GM18505 (cell line): ENCODE data around the gene COPB2.
"Not testable (repeated sequence)": the region's sequence is repeated elsewhere in the genome, so short reads cannot be mapped to it uniquely, and the experiment has no call there.

ENCODE experiments used
- ATAC-seq: cut with Tn5 transposase; IDR thresholded peaks from one replicate; pipeline ENCODE4 v1.9.1; 2021; ENCODE audit not compliant: unreplicated experiment
- POLR2A ChIP-seq: IDR thresholded peaks from 4 replicates; pipeline ENCODE4 v1.6.1; 2011; ENCODE audit warnings: borderline replicate concordance; ENCODE audit not compliant: insufficient read depth, insufficient read length; ENCODE audit errors: extremely low read depth

The COPB2 gene

DNA sequence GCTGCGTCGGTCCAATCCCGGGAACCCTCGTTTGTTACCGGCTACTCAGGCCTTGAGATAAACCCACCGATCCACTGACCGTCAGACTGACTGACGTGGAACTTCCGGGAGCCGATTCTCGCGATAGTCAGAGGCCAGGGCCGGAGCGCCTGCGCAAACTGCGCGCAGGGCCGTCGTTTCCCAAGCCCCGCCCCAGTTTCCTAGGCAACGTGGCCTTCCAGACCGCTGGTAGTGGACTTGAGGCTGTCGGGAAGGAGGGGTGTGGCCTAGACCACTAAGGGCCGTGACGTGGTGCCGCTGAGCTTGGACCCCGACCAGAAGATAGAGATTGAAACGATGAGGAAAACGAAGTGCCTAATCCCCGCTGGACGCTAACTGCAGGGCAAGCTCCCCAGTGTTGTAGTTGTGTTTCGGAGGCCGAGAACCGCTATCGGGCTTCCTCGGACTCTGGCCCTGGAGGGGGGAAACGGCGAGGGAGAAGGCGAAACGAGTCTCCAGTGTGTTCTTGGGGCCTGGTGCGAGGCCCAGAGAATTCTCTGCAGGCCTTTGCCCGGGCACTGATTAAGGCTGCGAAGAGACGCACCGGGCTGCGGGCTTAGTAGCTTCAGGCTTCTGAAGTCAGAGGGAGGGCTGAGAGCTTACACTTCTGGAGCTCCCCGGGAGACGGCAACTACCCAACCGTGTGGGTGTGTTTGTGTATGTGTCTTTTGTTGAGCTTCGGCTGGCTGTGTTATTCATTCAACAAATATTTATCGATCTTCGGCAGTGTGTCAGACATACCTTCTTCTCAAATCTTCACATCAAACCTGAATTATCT is at the start of gene COPB2:
Gene COPB2, minus strand, starts transcription at position 96 of the 817 bp plus-strand sequence. CDS start 97 bp downstream, outside the sequence.
- peak; percentile 97 for ATAC-seq
- peak; percentile 85 for TF ChIP-seq POLR2A

- ATAC-seq, result no peak
- no peak for TF ChIP-seq POLR2A
Observed at GRCh38 chr3:139434764-139435307, 45.4 kb upstream of the COPB2 start.

GRCh38 chr3:139434228-139434627 is 44.8 kb upstream of the COPB2 start:
- ATAC-seq, result no peak
- TF ChIP-seq POLR2A, result no peak

GRCh38 chr3:139433089-139433488 is 43.6 kb upstream of the COPB2 start:
- no peak for TF ChIP-seq POLR2A
- no peak for ATAC-seq

DNA sequence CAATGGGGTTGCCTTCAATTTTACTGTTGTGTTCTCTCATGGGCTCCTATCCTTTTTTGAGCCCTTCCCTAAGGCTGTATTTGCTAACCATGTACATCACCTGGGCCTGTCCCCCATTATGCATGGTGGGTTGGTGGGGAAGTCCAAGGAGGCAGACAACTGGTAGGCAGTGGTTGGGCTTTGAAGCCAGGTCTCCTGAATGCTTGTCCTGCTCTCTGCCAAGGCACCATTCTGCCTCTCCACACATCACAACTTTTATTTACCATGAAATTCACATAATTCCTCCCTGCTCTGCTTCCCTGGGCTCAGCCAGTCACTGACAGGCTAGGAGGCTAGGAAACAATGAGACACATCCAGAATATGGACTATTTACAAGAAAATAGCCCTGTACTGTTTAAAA is 41.0 kb upstream of the COPB2 start:
- TF ChIP-seq POLR2A, result no peak

GRCh38 chr3:139427283-139428060 is 38.0 kb upstream of the COPB2 start:
- peak; percentile 80 for ATAC-seq

More for the DNA sequence above, 41.0 kb upstream of the COPB2 start:
- ATAC-seq, result no peak

DNA sequence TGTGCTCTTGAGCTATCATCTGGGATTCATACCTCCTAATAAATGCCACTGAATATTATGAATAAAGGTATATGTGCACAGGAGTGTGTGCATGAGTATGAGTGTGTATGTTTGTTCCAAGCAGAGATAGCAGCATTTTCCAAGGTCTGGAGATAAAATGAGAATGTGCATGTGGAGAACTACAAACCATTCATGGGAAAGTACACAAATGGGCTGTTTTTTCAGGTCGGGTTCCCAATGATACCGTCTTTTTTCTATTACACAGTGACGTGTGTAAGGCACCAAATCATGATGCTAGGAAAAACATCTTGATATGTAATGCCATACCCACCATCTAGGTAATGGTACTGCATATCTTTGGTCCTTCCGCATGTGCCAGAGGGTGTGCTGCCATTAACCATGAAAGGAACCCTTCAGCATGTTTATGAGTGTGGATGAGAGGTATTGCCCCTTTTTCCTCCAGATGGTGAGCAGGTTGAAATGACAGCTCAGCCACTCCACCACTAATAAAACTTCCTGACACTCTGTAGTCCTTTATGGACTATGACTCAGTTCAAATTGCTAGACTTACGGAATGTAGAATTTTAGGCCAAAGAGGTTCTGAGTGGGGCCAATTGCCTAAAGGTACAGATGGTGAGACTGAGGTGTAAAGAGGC is 36.4 kb upstream of the COPB2 start:
- TF ChIP-seq POLR2A, result no peak
- no peak for ATAC-seq

More at GRCh38 chr3:139427283-139428060, 38.0 kb upstream of the COPB2 start:
- no peak for TF ChIP-seq POLR2A

GRCh38 chr3:139423232-139423631 is 33.8 kb upstream of the COPB2 start:
- ATAC-seq, result no peak
- no peak for TF ChIP-seq POLR2A

DNA sequence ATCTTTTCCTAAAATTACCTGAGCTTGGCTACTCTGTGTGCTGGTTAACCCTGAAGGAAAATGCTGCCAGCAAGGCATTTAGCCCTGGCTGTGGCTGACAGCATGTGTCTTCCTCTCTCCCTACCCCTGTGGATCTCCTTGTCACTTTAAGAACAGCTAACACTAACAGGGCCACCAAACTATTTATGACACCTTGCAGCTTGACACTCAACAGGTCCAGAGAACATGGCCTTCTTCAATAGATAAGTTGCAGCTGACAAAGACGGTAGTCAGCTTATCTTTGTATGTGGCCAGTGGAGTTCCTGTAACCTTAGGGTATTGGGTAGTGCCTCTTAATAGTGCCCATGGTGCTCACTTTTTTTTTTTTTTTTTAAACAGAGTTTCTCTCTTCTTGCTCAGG is 32.0 kb upstream of the COPB2 start:
- no peak for ATAC-seq
- no peak for TF ChIP-seq POLR2A

- no peak for ATAC-seq
- TF ChIP-seq POLR2A, result no peak
Observed at GRCh38 chr3:139421040-139421439, 31.6 kb upstream of the COPB2 start.

DNA sequence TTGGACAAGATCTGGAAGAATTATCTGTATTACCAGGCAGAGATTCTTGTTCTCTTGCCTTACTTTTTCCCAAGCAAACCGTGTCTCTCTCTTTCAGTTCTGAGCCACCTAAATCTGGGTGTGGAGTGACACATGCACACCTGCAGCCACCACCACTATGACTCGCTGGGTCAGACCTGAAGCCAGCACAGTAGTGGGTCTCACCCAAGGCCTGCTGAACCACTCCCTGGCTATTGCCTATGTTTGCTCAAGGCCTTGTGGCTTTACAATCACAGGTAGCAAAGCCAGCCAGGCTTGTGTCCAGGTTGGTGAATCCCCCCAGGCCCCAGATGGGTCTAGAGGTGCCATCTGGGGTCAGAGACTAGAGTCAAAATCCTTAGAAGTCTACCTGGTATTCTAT is 28.7 kb upstream of the COPB2 start:
- no peak for TF ChIP-seq POLR2A
- no peak for ATAC-seq

DNA sequence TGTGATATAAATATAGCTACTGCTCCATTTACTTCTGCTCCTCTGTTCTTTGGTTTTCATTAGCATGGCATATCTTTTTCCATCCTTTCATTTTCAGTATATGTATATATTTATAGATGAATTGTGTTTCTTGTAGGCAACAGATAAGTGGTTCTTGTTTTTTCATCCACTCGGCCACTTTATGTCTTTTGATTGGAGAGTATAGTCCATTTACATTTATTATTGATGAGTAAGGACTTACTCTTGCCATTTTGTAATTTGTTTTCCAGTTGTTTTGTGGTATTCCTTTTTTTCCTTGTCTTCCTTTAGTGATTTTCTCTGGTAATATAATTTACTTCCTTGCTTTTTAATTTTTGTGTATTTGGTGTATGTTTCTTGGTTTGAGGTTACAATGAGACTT is 26.8 kb upstream of the COPB2 start:
- no peak for TF ChIP-seq POLR2A
- no peak for ATAC-seq

DNA sequence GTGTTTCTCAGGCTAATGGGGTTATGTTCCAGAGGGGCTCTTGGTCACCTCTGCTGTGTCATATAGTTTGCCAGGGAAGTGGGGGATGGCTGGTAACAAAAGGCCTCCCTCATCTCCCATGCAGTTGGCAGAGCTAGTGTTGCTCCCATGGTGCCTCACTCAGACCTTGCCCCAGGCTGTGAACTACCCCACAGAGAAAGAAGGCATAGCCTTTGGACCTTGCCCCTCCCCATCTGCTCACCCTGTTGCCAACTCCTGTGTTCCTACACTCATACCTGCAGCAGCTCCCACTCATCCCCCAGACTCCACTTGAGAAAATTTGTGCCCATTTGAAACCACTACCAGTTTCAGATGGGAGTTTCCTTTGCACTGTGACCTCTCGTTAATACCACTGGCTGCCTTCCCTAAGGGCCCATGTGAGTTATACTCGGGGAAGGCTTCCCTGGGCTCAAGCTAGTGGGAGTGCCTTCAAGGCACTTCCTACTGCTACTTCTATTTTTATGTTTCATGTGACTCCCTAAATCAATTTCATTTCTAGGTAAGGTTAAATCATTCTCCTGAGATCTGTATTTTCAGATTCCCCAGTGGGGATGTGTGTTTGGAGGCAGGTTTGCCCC is 25.3 kb upstream of the COPB2 start:
- TF ChIP-seq POLR2A, result no peak
- no peak for ATAC-seq

DNA sequence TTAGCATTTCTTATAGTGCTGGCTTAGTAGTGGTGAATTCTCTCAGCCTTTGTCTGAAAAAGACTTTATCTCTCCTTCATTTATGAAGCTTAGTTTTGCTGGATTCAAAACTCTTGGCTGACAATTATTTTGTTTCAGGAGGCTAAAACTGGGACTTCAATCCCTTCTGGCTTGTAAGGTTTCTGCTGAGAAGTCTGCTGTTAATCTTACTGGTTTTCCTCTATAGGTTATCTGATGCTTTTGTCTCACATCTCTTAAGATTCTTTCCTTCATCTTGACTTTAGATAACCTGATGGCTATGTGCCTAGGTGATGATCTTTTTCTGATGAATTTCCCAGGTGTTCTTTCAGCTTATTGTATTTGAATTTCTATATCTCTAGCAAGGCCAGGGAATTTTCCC is 23.4 kb upstream of the COPB2 start:
- not testable (repeated sequence) for ATAC-seq

DNA sequence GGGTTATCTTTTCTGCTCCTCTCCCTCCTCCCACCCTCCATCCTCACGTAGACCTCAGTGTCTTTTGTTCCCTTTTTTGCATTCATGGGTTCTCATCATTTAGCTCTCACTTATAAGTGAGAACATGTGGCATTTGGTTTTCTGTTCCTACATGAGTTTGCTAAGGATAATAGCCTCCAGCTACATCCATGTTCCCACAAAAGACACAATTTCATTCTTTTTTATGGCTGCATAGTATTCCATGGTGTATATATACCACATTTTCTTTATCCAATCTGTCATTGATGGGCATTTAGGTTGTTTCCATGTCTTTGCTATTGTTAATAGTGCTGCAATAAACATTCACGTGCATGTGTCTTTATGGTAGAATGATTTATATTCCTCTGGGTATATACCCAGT is 11.7 kb upstream of the COPB2 start:
- not testable (repeated sequence) for ATAC-seq
